SH-SY5Y (cell line): Measurements from ENCODE around the gene SYNPO.

Experiments
- GATA2 ChIP-seq: IDR thresholded peaks from 2 replicates; pipeline ENCODE4 v1.6.1; 2011; ENCODE audit warnings: mild to moderate bottlenecking, low read depth, low read length
- GATA3 ChIP-seq: IDR thresholded peaks from 2 replicates; pipeline ENCODE4 v1.6.1; 2011; ENCODE audit warnings: low read depth, mild to moderate bottlenecking, low read length, moderate library complexity

The SYNPO gene

DNA sequence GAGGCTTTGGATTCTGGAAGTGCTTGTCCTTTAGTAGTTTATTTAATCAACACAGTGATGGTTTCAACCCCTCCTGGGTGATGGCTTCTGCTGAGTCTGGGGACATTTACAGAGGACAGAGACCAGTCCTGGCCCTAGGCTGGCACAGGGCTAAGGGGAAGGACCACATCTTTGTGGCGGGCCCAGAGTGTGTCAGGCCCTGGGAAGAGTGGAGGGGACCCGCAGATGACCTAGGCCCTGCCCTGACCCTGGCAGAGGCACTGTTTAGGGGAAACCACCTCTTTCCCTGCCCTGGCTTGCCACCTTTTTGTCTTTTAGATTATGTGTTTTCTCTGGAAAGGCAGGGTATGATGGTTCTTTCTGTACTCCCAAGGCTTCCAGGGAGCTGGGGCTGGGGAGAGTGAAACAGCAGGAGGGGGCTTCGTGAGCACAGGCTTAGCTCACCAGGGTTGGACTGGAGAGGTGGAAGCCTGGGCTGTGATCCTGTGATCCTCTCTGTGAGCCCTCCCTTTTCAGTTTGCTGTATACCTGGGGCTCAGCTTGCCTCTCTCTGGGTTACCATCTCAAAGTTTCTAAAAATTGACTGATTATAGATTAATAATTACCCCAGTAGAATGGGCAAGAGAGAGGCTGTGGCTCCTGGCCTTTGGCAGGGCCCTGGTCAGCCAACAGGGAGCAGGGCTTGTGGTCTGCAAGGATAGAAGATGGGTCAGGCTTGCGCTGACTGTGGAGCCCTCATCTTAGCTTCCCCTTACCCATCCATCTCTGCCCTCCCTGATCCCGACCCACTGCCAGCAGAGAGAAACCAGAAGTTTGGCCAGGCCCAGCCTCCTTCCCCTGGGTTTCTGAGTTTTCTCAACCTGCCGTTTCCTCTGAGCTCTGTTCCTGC is 1.7 kb upstream of the SYNPO start:
- TF ChIP-seq GATA3: no peak
- no peak for TF ChIP-seq GATA2

DNA sequence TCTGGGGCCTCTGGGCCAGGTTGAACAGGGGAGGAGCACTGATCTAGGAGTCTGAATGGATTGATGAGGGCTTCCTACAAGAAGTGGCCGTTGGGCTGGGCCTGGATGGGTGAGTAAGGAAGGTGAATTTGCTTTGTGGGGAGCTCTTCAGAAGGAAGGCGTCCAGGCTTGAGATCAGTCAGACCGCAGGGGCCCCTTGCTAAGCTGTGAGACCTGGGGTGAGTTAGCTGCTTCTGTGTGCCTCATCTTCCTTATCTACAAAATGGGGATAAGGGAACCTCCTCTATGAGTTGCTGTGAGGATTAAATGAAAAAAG is 1.1 kb upstream of the SYNPO start:
- TF ChIP-seq GATA3 (no peak), GATA2 (no peak)

DNA sequence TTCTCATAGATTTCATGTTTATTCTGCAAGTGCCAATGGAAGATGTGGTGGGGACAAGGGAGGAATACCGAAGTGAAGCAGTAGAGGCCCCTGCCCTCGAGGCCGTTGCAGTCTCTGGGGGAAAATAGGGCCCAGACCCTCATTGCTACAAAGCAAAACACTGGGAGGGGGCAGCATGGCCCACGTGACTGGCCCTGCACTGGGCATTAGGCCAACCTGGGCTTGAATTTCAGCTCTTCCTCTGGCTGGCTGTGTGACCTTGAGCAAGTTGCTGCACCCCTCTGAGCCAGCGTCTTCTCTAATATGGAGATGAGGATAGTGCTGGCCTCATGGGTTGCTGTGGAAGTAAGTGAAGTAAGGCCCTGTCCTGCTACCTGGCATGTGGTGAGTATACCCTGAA is 709 bp upstream of the SYNPO start:
- TF ChIP-seq GATA2: no peak
- no peak for TF ChIP-seq GATA3

DNA sequence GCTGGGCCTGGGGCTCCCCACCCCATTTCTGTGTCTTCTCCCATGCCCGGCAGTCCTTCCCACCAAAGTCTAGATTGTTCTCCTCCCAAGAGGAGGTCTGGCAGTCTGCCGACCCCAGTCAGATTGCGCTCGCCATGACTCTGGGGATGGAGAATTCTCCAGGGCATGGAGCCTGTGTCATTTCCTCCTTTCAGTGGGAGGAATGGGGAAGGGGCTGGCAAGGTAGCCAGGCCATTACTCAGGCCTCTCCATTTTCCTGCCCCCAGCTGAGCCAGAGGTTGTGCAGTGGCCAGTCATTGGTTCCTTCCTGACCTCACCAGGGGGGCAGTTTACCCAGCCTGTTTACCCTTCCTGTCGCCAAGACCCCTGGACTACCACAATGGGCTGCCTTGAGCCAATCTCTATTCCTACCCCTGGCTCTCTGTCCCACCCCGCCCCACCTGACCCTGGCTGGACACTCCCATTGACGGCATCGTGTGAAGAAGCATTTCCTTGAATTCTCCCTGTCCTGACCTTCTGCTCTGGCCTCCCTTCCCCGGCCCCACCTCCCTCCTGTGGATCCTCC is 628 bp downstream of the SYNPO start:
- no peak for TF ChIP-seq GATA3
- no peak for TF ChIP-seq GATA2

DNA sequence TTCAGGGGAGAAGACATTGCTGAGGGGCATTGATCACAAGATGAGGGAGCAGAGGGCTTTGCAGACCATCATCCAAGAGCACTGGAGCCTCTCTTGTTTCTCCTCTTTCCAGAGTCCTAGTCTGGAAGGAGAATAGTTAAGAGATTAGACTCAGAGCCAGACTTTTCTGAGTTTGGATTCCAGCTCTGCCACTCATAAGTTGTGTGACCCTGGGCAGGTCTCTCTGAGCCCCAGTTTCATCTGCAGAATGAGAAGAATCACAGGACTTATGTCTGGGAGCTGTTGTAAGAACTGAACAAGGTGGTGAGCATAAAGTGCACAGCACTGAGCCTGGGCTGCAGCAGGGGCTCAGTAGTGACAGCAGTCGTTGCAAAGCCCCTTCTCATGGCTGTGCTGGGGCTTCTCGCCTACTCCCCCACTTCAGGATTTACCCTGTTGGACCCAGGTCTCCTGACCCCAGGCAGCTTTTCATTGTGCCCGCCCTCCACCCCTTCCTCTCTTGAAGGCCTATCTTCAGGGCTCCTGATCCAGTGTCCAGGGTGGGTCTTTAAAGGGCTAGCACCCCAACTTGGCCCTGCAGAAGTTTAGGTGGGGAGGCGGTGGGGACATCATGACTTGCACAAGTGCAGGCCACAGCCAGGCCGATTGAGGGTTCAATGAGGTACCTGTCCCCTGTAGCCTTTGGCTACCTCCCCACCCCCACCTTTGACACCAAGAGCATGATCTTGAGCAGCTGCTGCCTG is 1.5 kb downstream of the SYNPO start:
- no peak for TF ChIP-seq GATA3
- TF ChIP-seq GATA2: no peak

DNA sequence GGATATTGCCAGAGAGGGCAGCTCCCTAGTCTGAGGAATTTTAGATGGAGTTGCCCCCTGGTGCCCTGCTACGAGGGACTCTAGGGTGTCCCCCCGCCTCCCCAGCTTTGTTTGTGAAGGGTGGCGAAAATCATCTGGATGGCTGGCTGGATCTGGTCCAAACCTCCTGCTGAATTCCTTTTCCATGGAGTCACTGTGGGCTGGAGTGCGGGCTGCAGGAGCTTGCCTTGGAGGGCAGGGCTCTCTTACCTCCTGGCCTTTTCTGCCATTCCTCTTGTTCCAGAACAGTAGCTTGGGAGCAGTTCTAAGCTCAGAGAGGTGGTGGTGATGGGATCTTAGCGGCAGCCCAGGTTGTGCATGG is 2.1 kb downstream of the SYNPO start:
- TF ChIP-seq GATA2 (no peak), GATA3 (no peak)

DNA sequence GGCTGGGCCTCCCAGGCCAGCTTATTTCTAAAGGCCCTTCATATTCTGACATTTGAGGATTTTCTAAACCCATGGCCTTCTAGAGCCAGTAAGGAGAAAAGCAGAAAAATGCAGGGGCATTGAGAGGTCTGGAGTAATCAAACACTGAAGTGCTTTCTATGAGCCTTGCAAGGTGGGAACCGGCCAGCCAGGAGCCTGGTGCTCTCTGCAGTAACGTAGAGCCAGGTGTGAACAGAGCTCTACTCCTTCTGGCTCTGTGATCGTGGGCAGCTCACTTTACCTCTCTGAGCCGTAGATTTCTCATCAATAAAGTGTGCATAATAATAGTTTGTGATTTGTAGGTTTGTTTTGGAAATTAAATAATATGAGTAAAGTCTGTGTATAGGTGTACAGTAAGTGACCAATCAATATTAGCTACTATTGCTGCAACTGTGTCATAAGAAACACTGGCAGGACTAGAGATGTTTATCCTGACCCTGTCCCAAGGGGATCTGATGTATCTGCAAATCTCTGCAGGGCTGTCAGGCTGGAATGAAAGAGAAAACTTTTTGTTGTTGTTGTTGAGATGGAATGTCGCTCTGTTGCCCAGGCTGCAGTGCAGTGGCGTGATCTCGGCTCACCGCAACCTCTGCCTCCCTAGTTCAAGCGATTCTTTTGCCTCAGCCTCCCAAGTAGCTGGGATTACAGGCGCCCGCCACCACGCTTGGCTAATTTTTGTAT is 2.7 kb downstream of the SYNPO start:
- TF ChIP-seq GATA2: no peak
- TF ChIP-seq GATA3: no peak

DNA sequence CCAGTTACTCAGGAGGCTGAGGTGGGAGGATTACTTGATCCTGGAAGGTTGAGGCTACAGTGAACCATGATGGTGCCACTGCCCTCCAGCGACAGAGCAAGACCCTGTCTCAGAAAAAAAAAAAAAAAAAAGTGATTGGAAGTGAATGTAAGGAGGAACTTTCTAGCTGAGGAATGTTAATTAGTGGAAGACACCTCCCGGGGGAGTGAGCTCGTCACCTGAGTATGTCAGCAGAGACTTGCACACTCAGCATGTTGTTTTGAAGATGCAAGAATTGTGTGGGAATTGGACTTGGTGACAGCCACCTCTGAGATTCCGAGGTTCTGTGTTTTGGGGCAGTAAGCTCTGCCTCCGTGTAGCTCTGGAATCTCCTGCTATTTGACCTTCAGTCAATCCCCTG is 3.6 kb downstream of the SYNPO start:
- no peak for TF ChIP-seq GATA2
- TF ChIP-seq GATA3: no peak

DNA sequence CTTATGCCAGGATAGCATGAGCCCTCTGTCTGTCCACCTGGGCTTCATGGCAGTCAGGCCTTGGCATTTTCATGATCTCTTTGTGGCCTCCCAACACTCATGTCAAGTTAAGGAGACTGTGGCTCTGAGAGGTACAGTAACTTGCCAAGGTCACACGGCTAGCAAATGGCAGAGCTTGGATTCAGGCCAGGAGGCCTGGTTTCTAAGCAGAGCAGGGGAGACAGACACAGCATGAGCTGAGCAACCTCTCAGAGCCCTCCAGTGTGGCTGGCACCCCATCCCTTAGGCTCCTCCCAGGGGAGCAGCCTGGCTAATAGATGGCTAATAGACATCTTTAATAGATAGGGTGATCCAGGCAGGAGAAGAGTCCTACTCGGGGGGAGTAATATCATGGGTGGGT is 4.1 kb downstream of the SYNPO start:
- TF ChIP-seq GATA2: no peak
- no peak for TF ChIP-seq GATA3

DNA sequence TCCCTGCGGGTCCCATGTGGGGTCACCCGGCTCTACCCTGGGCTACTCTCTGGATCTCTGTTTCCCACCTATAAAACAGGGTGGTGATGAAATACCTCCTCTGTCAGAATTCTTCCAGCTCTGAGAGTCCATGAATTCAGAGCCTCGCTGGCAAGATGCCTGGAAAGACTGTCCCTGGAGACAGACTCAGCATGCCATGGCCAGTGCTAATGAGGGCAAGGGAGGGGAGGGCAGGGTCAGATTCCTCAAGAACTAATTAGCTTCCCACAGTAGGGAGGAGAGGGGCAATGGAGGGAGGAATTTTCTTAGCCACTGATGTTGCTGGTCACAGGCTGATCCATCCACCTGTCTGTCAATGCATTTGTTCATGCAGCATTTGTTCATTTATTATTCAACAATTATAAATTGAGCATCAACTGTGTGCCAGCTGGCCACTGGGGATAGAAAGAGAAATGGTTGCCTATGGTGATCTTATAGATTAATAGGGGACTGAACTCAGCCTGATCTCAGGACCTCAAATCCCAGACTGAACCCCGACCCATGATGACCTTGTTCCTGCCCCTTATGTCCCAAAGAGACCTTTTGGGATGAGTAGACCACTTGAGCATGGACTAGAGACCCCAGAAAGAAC is 4.7 kb downstream of the SYNPO start:
- TF ChIP-seq GATA2 (no peak), GATA3 (no peak)

DNA sequence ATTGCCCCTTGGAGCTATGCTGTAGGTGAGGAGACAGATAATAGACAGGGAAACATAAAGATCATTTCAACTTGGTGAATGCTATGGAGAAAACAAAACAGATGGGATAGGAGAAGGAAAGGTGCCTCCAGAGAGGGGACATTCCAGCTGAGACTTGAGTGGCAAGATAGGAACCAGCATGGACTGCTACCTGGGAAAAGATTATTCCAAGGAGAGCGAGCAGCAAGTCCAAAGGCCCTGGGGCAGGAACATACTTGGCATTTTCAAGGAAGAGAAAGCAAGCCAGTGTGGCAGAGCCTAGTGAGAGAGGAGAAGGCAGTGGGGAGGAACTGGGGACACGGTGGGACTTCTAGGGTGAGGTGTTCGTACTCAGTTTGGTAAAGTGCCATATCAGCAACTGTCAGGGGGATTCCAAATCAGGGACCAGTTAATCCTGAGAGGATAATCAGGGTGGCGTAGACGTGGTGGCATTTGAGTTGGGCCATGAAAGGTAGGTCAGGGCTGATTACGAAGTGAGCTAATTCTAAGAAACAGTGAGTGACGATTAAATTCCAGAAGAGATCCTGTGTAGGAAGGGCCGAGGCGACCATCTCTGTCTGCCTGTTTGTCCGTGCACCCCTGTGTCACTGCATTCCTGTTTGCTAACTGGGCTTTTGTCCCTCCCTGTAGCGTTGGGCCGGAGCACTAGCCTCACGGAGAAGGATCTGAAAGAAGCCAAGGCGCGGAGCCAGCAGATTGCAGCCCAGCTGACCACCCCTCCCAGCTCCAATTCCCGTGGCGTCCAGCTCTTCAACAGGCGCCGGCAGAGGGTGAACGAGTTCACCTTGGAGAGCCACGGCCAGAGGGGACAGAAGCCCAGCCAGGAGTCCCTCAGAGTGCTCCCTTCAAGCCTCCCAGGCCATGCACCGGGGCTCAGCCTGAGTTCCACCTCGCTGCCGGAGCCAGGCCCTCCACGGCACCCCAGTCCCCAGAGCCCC is 7.1 kb downstream of the SYNPO start:
- no peak for TF ChIP-seq GATA2
- TF ChIP-seq GATA3: no peak

DNA sequence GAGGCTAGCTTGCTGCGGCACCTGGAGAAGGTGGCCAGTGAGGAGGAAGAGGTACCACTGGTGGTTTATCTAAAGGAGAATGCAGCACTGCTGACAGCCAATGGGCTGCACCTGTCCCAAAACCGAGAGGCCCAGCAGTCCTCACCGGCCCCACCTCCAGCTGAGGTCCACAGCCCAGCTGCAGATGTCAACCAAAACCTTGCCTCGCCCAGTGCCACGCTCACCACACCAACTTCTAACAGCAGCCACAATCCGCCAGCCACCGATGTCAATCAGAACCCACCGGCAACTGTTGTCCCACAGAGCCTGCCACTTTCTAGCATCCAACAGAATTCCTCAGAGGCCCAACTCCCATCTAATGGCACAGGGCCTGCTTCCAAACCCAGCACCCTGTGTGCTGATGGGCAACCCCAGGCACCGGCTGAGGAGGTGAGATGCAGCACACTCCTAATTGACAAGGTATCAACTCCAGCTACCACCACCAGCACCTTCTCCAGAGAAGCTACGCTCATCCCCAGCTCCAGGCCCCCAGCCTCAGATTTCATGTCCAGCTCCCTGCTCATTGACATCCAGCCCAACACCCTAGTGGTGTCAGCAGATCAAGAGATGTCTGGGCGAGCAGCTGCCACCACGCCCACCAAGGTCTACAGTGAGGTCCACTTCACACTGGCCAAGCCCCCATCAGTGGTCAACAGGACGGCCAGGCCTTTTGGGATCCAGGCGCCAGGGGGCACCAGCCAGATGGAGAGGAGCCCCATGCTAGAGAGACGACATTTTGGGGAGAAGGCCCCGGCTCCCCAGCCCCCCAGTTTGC is 8.0 kb downstream of the SYNPO start:
- no peak for TF ChIP-seq GATA2
- no peak for TF ChIP-seq GATA3
